GM21515 (cell line): ENCODE results near the gene SLC2A1.

Source experiments
- ATAC-seq: cut with Tn5 transposase; IDR thresholded peaks from one replicate; pipeline ENCODE4 v1.9.1; 2021; ENCODE audit not compliant: unreplicated experiment

The SLC2A1 gene

DNA sequence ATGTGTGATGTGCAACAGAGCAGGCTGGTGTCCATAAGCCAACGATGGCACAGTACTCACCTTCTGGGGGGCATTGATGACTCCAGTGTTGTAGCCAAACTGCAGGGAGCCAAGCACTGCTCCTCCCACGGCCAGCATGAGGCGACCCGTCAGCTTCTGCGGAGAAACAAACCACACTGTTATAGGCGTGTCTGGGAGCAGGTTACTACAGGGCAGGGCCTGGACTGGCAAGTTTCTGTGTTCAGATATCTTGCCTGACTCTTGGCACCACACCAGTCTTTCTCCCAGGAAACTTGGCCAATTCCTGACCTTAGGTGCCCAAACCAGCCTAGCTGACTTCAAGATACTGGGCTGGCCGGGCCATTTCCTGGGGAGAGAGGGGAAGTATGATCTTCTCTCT lies 15.5 kb downstream of the SLC2A1 start:
- ATAC-seq = no peak

DNA sequence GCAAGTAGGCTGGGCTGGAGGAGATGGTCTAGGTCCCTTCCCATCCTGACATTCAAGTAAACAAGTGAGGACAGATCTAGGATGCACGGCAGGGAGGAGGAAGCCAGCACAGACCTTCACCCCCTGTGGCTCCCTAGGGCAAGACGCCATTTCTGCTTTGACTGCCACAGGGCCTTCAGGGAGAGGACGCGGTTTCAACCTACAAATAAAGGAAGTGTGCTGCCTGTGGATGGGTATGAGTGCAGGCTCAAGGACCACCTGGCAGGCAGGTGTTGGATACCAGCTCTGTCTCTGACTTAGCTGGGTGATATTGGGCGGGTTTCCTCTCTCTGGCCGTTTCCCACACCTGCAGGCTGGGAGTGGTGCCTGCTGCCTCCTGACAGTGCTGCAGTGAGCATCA lies 16.2 kb downstream of the SLC2A1 start:
- ATAC-seq = no peak

DNA sequence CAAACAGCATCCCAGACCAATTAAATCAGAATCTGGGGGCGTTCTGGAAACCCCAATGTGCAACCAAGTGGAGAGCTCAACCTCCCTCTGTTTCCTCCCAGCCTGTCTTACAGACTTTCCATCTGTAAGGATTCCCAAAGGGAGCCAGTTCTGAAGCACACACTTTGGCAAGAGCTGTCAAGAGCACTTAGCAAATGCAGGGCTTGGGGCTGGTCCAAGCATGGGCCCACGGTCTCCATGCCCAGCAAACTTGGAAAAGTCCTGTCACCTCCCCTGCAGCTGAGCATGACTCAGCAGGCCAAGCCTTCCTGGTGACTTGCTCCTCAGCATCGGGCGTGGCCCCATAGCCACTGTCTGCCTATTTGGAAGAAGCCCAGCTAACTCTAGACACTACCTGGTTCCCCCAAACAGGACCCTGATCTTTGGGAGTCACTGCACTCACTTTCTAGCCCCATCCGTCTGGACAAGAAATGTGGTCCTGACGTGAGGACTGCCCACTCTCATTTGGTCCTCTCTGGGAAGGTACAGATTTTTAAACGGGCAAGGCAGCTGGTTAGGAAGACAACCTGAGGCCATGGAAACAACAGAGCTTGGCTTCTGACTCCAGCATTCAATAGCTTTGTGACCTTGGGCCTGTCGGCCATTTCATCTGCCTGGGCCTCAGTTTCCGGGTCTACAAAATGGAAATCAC lies 16.9 kb downstream of the SLC2A1 start:
- no peak for ATAC-seq

DNA sequence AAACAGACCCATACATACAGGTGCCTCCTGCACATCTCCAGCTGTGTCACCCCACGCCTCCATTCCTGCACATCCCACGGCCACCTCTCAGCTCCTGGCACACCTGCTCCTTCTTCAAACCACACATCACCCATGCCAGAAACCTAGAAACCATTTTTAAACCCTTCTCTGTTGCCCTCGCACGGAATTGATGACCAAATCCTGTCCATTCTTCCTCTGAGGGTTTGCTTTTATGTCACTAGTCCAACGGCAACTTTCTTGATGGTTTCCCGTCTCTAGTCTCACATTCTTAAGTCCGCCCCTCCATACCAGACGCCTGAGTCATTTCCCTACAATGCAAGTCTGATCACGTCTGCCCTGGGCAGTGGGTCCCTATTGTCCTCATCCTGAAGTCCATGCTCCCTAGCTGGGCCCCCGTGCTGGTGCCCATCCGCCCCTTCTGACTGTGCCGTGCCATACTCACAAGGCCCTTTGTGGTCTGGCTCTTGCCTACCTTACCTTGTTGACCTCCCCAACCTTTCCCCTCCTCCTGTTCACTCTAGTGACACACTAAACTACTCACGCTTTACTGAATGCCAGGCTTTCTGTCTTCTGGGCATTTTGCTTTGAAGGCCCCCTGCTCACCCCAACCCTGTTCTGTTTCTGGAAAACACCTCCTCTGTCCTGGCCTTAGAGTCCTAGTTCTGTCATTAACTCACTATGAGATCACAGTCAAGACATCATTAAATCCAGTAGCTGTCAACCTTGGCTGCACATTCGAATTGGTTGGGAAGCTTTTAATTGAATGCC lies 17.6 kb downstream of the SLC2A1 start:
- no peak for ATAC-seq

DNA sequence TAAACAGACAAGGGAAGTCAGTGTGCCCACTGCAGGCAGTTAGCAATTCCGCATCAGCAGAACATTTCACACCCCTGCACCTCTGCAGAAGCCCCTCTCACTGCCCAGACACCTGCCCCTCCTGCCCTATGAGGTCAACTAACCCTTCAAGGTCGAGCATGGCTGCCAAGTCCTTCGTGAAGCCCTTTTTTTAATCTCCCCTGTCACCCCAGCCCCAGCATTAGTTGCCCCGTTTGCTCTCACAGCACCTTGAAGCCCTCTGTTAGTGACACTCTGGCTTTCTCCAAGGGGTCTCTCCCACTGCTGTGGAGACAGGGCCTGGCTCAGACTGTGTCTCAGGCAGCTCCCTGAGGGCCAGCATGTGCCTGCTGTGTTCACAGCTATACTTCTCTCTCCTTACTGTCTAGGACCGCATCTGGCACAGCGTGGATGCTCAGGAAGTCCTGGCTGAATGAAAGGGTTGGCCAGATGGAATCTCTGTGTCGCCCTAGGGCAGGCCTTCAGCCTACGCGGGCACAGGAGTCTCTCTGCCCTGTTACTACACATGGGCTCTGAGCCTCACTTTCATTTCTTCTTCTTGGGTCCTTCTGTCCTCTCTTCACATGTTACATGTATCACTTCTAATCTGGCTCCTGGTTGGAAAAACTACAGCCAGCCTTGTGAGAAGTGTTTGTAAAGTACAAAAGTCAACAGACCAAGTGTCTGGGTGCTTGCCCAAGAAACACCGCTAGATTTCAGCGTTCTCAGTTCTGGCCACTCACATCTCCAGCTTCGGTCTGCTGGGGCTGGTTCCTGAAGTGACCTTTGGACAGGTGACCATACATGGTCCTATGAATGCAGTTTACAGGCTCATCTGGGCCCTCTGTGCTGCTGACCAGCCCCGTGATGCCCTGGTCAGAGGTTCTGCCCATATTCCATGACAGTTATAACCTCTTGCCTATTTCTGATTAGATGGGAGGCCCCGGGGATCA lies 19.7 kb downstream of the SLC2A1 start:
- ATAC-seq = no peak

DNA sequence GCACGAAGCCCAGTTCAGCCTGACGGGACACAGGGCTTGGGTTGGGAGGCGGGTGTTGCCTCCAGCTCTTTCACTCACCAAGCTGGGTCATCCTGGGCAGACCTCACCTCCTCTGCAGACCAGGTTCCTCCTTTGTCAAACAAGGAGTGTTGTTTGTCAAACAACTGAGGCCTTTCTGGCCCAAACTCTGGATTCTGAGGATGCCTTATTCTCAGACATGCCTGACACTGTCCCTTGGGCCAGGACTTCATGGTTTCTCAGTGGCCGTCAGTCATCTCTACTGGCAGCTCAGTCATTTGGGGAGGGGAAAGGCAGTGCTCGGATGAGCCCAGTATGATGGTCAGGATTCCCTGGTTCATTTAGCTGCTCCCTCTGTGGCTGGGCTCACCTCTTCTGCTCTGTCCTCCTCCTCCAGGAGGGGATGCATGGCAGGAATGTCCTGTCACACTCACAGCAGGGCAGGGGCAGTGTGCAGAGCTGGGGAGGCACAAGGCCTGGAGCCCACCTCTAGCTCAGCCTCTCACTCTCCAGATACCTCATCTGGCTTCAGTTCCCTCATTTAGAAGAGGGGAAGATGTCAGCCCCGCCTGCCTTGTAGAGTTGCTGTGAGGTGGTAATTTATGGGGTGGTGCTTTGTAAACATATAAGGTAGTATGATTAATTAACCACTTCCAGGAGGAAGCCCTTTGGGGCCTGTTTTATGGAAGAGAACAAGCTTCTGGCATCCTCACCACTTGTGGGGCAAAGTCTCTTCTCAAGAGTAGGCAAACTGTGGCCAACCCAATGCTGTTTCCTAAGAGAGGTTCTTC lies 20.6 kb downstream of the SLC2A1 start:
- no peak for ATAC-seq

DNA sequence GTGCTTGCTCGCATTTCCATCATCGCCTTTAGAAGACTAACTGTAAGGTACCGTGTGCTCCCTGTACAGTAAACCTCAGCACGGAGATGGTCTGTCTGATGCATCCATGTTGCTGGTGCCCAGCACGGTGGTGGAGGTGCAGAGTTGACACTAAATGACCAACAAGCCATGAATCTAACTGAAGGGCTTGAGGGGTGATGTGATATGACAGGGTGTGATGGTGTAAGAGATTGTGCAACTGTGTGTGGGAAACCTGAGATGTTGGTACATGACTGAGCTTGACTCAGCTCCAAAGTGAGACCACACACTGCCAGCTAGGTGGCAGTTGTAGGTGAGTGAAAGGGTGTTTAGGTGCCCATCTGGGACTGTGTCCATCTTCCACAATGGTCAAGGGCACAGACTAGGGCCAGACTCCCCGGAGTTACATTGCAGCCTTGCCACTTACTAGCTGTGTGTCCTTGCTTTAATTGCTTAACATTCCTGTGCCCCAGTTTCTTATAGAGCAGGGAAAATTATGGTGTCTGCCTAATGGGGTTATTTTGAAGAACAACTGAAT lies 21.4 kb downstream of the SLC2A1 start:
- ATAC-seq = no peak

DNA sequence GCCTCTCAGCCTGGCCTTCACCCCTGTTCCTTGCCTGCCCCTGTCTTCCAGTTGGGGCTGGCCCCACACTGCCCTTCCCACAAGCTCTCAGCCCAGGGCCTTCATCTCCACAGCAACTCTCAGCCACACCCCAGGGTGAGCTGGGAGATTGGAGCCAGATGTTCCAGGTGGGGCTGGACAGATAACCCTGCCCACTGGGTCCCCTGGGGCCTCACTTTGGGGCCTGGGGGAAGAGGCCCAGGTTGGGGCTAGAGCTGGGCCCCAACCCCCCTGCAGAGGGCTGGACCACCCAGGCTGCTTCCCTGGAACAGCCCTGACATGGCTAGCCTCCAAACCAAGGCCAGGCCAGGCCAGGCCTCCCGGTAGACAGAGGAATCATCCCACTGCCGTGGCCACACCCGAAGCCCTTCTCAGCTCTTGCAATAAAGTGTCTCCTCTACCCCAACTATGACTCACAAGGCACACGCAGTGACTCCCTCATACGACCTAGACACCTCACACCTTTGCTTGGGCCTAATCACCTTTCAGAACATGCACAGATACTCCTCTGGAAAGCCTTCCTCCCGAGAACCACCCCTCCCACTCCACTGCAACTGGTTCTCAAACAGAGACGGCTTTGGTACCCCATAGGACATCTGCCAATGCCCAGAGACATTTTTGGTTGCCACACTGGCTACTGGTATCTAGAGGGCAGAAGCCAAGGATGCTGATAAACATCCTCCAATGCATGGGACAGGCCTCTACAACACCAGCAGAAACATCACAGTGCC lies 22.2 kb downstream of the SLC2A1 start:
- ATAC-seq = no peak

DNA sequence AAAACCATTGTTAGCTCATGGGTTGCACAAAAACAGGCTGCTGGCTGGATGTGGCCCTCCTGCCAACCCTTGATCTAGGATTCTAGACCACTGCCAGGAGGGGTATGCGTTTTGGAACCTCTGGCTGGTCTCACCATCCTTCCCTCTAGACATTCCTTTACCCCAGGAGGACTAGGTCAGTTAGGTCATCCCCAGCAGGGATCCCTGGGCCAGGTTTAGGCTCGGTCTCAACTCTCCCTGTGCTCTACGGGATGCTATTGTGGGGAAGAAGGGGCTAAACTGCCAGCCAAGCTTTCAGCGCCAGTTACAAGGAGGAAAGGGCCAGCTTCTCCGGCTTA lies 22.7 kb downstream of the SLC2A1 start:
- no peak for ATAC-seq

DNA sequence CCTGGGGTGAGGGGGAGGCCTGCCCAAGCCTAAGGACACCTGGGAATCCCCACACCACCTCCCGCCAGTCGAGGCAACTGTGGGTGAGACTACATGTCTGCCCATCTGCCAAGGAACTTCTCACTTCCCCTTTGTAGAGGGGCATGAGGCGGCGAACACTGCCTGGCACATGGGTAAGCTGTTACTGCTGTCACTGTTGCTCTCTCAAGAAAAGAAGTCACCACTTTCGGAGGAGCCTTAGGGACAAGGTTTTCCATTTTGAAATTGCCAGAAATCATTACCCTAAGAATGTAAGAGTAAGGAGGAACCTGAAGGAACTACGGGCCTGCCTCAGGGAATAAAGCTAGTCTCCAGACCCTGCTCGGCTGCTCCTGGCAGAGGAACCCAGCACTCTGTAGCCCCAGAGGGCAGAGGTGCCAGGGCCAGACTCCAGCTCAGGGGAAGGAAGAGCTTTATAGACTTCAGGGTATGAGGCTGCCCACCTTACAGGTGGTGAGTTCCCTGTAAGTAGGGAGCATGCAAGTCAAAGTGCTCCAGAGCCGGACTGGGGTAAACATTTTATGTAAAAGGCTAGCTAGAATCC lies 23.3 kb downstream of the SLC2A1 start:
- no peak for ATAC-seq

DNA sequence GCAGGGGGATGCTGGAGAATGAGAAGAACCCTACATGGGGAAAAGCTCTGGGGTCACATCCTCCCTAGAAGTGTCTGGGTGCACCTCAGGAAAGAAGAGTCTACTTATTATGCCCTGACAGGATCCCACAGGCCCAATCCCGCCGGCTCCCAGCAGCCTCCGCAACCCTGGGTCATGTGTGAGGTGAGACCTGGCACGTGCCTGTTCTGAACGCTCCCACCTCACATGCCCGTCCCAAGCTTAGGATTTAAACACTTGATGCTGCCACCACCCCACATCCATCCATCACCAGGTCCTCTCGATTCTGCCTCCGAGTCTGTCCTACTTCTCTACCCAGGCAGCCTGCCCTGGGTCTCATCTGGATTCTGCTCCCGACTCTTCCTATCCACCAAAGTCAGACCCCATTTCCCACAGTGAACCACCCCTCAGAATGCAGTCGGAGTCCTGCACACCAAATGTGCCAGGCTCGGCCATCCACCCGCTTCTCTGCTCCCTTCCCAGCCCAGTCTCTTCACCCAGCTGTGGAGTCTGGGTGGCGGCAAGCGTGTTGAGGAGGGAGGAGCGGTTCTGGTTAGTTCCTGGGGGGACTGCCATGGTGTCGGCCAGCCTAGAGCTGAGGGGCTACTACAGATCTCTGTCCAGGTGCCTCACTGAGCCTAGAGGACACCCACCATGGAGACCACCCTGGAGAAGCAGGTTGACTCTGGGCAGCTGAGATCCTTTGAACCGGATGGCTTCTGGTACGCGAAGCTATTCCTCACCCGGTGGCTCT lies 23.9 kb downstream of the SLC2A1 start:
- no peak for ATAC-seq

DNA sequence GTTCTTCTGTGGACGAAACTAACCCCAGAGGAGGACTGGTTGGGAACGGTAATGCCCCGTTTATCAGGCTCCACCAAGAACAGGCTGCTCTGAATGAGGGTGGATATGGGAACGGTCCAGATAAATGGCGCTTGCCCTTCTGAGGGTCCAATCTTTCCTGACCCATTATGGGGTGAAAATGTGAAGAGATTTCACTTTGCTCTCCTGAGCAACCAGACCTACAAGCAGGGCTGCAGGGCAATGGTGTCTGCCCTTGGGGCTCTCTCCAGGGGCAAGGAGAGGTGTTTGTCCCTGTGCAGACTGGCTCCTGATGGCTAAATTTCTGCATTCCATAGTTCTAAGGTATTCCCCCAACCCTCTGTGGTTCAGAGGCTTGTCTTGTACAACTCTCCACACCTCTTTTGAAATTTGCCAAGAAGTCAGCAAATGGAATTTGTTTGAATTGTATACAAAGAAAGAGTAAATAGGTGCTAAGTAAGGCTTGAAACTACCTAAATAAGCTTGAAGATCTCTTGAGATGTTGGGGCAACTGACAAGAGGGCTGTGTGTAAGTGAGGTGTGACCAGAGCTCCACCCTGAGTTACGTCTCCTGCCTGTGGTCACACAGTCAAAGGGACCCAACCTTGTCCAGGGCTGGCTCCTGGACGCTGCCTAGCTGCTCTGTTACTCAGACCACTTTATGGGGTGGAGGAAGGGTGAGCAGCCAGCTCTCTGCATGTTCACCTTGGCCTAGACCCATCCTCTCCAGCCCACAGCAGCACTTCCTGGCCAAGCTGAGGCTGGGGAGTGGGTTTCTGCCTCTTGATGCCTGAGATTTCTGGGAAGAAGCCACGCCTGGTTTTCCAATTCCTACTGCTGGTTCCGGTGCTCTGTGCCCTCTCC lies 24.8 kb downstream of the SLC2A1 start:
- no peak for ATAC-seq

DNA sequence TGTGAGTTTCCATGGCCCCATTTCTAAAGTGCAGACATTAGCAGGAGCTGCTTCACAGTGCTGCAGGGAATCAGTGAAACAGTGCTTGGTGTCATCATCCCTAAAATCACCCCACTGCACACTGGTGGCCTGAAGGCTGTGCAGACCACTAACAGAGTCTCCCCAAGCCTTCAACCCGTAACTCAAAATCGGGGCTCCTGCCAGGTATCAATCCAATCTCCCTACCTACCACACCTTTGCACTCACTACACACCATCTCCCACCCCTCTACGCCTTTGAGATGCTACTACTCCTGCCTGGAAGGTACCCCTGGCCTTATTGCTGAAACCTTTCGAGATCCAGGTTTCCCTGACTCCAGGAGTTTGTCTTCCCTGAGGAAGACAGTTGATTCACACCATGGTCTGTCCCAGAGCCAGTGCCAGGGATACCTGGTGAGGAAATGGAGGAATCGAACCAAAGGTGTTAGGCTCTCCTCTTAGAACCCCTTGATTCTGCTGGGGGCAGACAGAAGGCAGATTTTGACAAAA lies 25.5 kb downstream of the SLC2A1 start:
- no peak for ATAC-seq

DNA sequence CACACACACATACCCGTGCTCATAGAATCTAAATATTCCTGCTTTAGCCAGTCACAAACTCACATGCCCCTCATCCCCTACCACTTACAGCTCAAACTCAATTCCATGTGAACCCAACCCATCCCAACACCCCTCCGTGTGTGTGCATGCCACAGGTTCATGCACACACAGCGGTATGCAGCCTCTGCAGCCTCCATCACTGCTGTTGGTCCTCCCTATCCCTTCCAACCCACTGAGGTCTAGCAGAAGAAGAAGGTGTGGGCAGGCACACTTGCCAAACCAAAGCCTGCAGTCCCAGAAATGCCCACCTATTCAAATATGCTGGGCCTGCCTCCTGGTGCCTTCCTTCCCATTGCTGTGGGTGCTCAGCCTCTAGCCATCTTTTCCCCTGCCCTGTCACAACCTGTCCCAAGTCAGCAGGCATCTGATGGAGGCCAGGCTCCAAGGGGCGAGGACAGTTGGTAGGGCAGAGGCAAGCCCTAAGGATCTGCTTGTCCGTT lies 26.2 kb downstream of the SLC2A1 start:
- ATAC-seq = no peak

DNA sequence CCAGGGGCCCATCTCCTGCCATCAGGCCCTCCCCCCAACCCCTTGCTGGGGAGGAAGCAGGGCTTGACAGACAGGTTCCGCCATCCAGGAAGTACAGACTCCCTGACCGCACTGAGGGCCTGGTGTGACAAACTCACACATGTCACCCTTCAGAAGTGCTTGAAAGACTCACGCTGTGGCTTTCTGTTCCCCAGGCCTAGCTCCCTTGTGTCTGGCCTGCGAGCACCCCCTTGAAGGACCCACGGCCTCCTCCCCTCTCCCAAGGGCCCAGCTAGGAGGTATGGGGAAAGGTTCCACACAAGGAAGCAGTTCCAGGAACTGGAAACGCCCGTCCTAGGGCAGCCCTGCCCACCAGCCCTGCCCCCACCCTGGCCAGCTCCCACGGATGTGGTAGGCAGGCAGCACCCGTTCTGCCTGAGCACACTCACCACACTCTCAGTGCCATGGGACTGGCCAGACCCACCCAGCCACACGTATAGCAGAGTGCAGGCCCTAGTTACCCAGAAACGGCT lies 26.7 kb downstream of the SLC2A1 start:
- peak; percentile 57 for ATAC-seq

DNA sequence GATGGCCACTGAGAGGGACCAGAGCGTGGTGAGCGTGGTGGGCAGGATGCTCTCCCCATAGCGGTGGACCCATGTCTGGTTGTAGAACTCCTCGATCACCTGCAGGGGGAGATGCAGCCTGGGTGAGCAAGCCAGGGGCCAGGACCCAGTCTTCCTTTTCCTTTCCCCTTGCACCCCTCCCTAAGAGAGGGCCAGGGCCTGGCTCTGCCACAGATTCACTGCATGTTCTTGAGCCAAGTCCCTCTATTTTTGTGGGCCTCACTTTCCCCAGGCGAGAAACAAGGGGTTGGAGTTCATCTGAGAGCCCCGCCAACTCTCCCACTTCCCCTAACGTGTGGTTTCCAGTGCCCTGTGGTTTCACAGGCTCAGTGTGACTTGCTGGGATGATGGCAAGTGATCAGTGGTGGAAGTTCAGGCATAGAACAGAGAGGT lies 27.5 kb downstream of the SLC2A1 start:
- ATAC-seq = peak; percentile 39
